BLaER1 treated with 17β-estradiol and CSF1 and Interleukin-3, amounts not matched to agents 10 nM and 100 nM (cell line): ENCODE measurements around the gene MEDAG.
A peak's percentile ranks its signal among the peaks of the same experiment; 100 is the strongest.

Source experiments
- H3K27ac ChIP-seq, 11 experiments: shearing (Covaris generic); formaldehyde crosslinking; 2 replicates each; pipeline ENCODE4 v1.8.1; 2022
- H3K27me3 ChIP-seq, 11 experiments: shearing (Covaris generic); formaldehyde crosslinking; 2 replicates each; pipeline ENCODE4 v1.8.1; 2022
- H3K36me3 ChIP-seq, 11 experiments: shearing (Covaris generic); formaldehyde crosslinking; 2 replicates each; pipeline ENCODE4 v1.8.1; 2022
- H3K4me1 ChIP-seq, 10 experiments: shearing (Covaris generic); formaldehyde crosslinking; 2 replicates each; pipeline ENCODE4 v1.8.1; 2022
- H3K4me2 ChIP-seq, 11 experiments: shearing (Covaris generic); formaldehyde crosslinking; 2 replicates each; pipeline ENCODE4 v1.8.1; 2022
- H3K4me3 ChIP-seq, 10 experiments: shearing (Covaris generic); formaldehyde crosslinking; 2 replicates each; pipeline ENCODE4 v1.8.1; 2022
- H3K9ac ChIP-seq, 11 experiments: shearing (Covaris generic); formaldehyde crosslinking; 2 replicates each; pipeline ENCODE4 v1.8.1; 2022
- H3K9me3 ChIP-seq, 11 experiments: shearing (Covaris generic); formaldehyde crosslinking; replicated peaks in 1 of 11; 2 replicates each; pipeline ENCODE4 v1.8.1; 2022
- H4K20me1 ChIP-seq, 11 experiments: shearing (Covaris generic); formaldehyde crosslinking; 2 replicates each; pipeline ENCODE4 v1.8.1; 2022
- Cebpa-rat ChIP-seq, 11 experiments: shearing (Covaris generic); IDR thresholded peaks; 2 replicates each; pipeline ENCODE4 v1.8.1; 2022

Gene MEDAG

GRCh38 chr13:30870916-30871587 lies 35.0 kb upstream of the MEDAG start:
- Histone ChIP-seq H3K4me2 (peak overlapping the region in 6 of 11 experiments; percentile 5 to 86 (median 12); a peak in 5 of 22 replicates), H3K36me3 (no peaks in the 10 kb centered on the region), H3K4me1 (peaks cover 23 to 45% (median 37%) of the 10 kb centered on the region in 10 experiments), H3K27me3 (no peaks in the 10 kb centered on the region), H3K4me3 (no peak overlapping the region), H4K20me1 (no peaks in the 10 kb centered on the region), H3K9ac (no peak overlapping the region), H3K9me3 (peaks cover 0 to 4% (median 0%) of the 10 kb centered on the region in 11 experiments; a peak in 1 of 22 replicates), H3K27ac (peak overlapping the region in 1 of 11 experiments; percentile 16; a peak in 1 of 22 replicates)
- TF ChIP-seq Cebpa-rat (IDR thresholded peaks at IDR 0.05), result no peak

GRCh38 chr13:30871588-30872275 lies 34.3 kb upstream of the MEDAG start:
- Histone ChIP-seq H3K4me3 (no peak overlapping the region), H4K20me1 (no peaks in the 10 kb centered on the region), H3K9ac (no peak overlapping the region), H3K27me3 (no peaks in the 10 kb centered on the region), H3K27ac (peak overlapping the region in 4 of 11 experiments; percentile 3 to 68 (median 51); a peak in 5 of 22 replicates), H3K4me1 (peaks cover 23 to 45% (median 36%) of the 10 kb centered on the region in 10 experiments), H3K36me3 (no peaks in the 10 kb centered on the region), H3K4me2 (peak overlapping the region; percentile 67 to 87 (median 75)), H3K9me3 (peaks cover 0 to 4% (median 0%) of the 10 kb centered on the region in 11 experiments; a peak in 1 of 22 replicates)
- no peak for TF ChIP-seq Cebpa-rat (IDR thresholded peaks at IDR 0.05)

- Histone ChIP-seq H3K27me3 (no peaks in the 10 kb centered on the region), H3K9me3 (peaks cover 0 to 4% (median 0%) of the 10 kb centered on the region in 11 experiments; a peak in 1 of 22 replicates), H3K4me3 (no peak overlapping the region), H3K4me2 (peak overlapping the region; percentile 67 to 87 (median 75)), H4K20me1 (no peaks in the 10 kb centered on the region), H3K36me3 (no peaks in the 10 kb centered on the region), H3K9ac (no peak overlapping the region; a peak in 1 of 22 replicates), H3K4me1 (peaks cover 23 to 45% (median 36%) of the 10 kb centered on the region in 10 experiments), H3K27ac (peak overlapping the region in 5 of 11 experiments; percentile 3 to 68 (median 36); a peak in 6 of 22 replicates)
- TF ChIP-seq Cebpa-rat (IDR thresholded peaks at IDR 0.05), result no peak
Observed at GRCh38 chr13:30872276-30872594, 33.8 kb upstream of the MEDAG start.

- TF ChIP-seq Cebpa-rat (IDR thresholded peaks at IDR 0.05), result no peak
- Histone ChIP-seq H3K4me2 (peak overlapping the region; percentile 67 to 87 (median 75)), H3K36me3 (no peaks in the 10 kb centered on the region), H3K4me3 (no peak overlapping the region), H3K27me3 (no peaks in the 10 kb centered on the region), H3K9me3 (peaks cover 0 to 4% (median 0%) of the 10 kb centered on the region in 11 experiments; a peak in 1 of 22 replicates), H3K4me1 (peaks cover 23 to 45% (median 36%) of the 10 kb centered on the region in 10 experiments), H3K27ac (peak overlapping the region in 10 of 11 experiments; percentile 33 to 70 (median 62); a peak in 17 of 22 replicates), H3K9ac (peak overlapping the region in 7 of 11 experiments; percentile 12 to 52 (median 44); a peak in 8 of 22 replicates), H4K20me1 (no peaks in the 10 kb centered on the region)
Observed at GRCh38 chr13:30872685-30873461, 33.2 kb upstream of the MEDAG start.

- TF ChIP-seq Cebpa-rat (IDR thresholded peaks at IDR 0.05), result no peak
- Histone ChIP-seq H3K4me1 (peaks cover 23 to 45% (median 36%) of the 10 kb centered on the region in 10 experiments), H4K20me1 (no peaks in the 10 kb centered on the region), H3K9ac (peak overlapping the region in 7 of 11 experiments; percentile 12 to 52 (median 44); a peak in 7 of 22 replicates), H3K27me3 (no peaks in the 10 kb centered on the region), H3K4me2 (peak overlapping the region; percentile 67 to 87 (median 75)), H3K4me3 (no peak overlapping the region), H3K9me3 (peaks cover 0 to 4% (median 0%) of the 10 kb centered on the region in 11 experiments; a peak in 1 of 22 replicates), H3K36me3 (no peaks in the 10 kb centered on the region), H3K27ac (peak overlapping the region in 10 of 11 experiments; percentile 33 to 70 (median 62); a peak in 17 of 22 replicates)
Observed at GRCh38 chr13:30873499-30873898, 32.6 kb upstream of the MEDAG start.

- no peak for TF ChIP-seq Cebpa-rat (IDR thresholded peaks at IDR 0.05)
- peak overlapping the region in 10 of 11 experiments; percentile 67 to 87 (median 76); a peak in 13 of 22 replicates for H3K4me2 ChIP-seq
Observed at GRCh38 chr13:30874111-30874510, 32.0 kb upstream of the MEDAG start.

GRCh38 chr13:30874561-30874960 lies 31.5 kb upstream of the MEDAG start:
- H3K27ac ChIP-seq, result peak overlapping the region in 3 of 11 experiments; percentile 68 to 70 (median 69); a peak in 5 of 22 replicates
- H4K20me1 ChIP-seq, result no peaks in the 10 kb centered on the region
- H3K36me3 ChIP-seq, result no peaks in the 10 kb centered on the region
- H3K4me2 ChIP-seq, result no peak overlapping the region
- TF ChIP-seq Cebpa-rat (IDR thresholded peaks at IDR 0.05), result no peak
- peaks cover 23 to 45% (median 36%) of the 10 kb centered on the region in 10 experiments for H3K4me1 ChIP-seq
- H3K9me3 ChIP-seq, result peaks cover 0 to 4% (median 0%) of the 10 kb centered on the region in 11 experiments; a peak in 1 of 22 replicates
- no peak overlapping the region for H3K9ac ChIP-seq
- no peaks in the 10 kb centered on the region for H3K27me3 ChIP-seq
- H3K4me3 ChIP-seq, result no peak overlapping the region

More at GRCh38 chr13:30874111-30874510, 32.0 kb upstream of the MEDAG start:
- H3K4me1 ChIP-seq, result peaks cover 23 to 45% (median 36%) of the 10 kb centered on the region in 10 experiments
- no peaks in the 10 kb centered on the region for H3K27me3 ChIP-seq
- peaks cover 0 to 4% (median 0%) of the 10 kb centered on the region in 11 experiments; a peak in 1 of 22 replicates for H3K9me3 ChIP-seq
- H4K20me1 ChIP-seq, result no peaks in the 10 kb centered on the region
- H3K27ac ChIP-seq, result peak overlapping the region in 8 of 11 experiments; percentile 24 to 70 (median 60); a peak in 10 of 22 replicates
- no peak overlapping the region for H3K9ac ChIP-seq
- H3K36me3 ChIP-seq, result no peaks in the 10 kb centered on the region
- H3K4me3 ChIP-seq, result no peak overlapping the region

GRCh38 chr13:30877335-30877734 lies 28.7 kb upstream of the MEDAG start:
- Histone ChIP-seq H3K4me2 (no peak overlapping the region), H3K27me3 (no peaks in the 10 kb centered on the region), H3K9ac (no peak overlapping the region), H3K36me3 (no peaks in the 10 kb centered on the region), H3K9me3 (no peaks in the 10 kb centered on the region), H4K20me1 (no peaks in the 10 kb centered on the region), H3K27ac (no peak overlapping the region), H3K4me3 (no peak overlapping the region), H3K4me1 (peaks cover 16 to 37% (median 19%) of the 10 kb centered on the region in 10 experiments)
- no peak for TF ChIP-seq Cebpa-rat (IDR thresholded peaks at IDR 0.05)
